ENCODE measurements around the gene C4orf50. TPM values are rescaled to one million over a fixed set of nuclear protein-coding genes. Genes with fewer than 3 reads are reported as not detected.
"Not testable (repeated sequence)": the region's sequence is repeated elsewhere in the genome, so short reads cannot be mapped to it uniquely, and the experiment has no call there.

Gene C4orf50
- total RNA-seq, 1 experiment from 2014 or later, result 0.17 TPM

DNA sequence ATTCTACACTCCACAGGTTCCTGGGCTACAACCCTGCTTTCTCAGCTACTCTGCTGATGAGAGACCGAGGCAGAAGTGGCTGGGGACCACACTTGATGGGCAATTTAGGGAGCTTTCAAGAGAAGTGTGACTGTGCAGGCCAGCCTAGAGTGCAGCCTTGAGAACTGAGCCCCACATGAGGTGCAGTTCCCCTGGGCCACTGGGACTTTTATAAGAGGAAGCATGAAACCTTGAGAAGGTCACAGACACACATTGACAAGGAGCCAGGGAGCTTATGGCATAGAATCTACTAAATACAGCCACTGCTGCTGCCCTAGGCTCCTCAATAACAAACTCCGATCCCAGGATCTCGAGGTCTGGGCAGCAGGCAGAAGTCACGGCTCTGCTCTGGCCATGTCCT is 13.1 kb downstream of the C4orf50 start:
- Histone ChIP-seq H3K56ac (ENCODE audit: insufficient read length, low read depth, low read length) (no peak overlapping the region), H3K18ac (ENCODE audit: insufficient read length, low read depth, low read length) (no peak overlapping the region), H4K20me1 (ENCODE audit: control insufficient read depth, insufficient read depth, insufficient read length) (no peaks in the 10 kb centered on the region), H3T11ph (ENCODE audit: low read length) (no peak overlapping the region), H3K9me3 (ENCODE audit: control insufficient read depth, low read depth, low read length) (no peaks in the 10 kb centered on the region), H3K27ac (ENCODE audit: insufficient read length, low read depth, low read length) (no peak overlapping the region), H2BK15ac (ENCODE audit: low read depth, low read length) (no peak overlapping the region), H3K4me2 (ENCODE audit: insufficient read depth, insufficient read length, low read length) (no peak overlapping the region), H3K79me2 (ENCODE audit: insufficient read depth, low read length) (no peaks in the 10 kb centered on the region), H2BK5ac (ENCODE audit: insufficient read length, low read length) (no peak overlapping the region), H4K8ac (replicated peaks; ENCODE audit: insufficient read length, low read depth, low read length) (no peak overlapping the region), H2BK120ac (ENCODE audit: low read depth, low read length, poor library complexity, severe bottlenecking) (no peak overlapping the region), H3K23me2 (ENCODE audit: insufficient read length, low read depth, low read length, poor library complexity, severe bottlenecking) (no peaks in the 10 kb centered on the region), H3K14ac (ENCODE audit: insufficient read depth, low read length) (no peak overlapping the region), H3K4me1 (ENCODE audit: insufficient read depth, low read length) (no peaks in the 10 kb centered on the region), H3K9ac (ENCODE audit: extremely low read depth, insufficient read length, low read length) (no peak overlapping the region), H3K79me1 (ENCODE audit: insufficient read depth, low read depth, low read length, poor library complexity, severe bottlenecking) (no peaks in the 10 kb centered on the region), H3K27me3 (ENCODE audit: insufficient read depth, low read length) (peaks cover 2% of the 10 kb centered on the region; the same call in 1 of the 2 replicates), H3K23ac (ENCODE audit: insufficient read length, low read depth, low read length) (no peak overlapping the region), H4K91ac (ENCODE audit: insufficient read length, low read depth, low read length) (no peak overlapping the region), H3K4ac (ENCODE audit: low read depth, low read length) (no peak overlapping the region), H2AFZ (ENCODE audit: low read length) (no peak overlapping the region), H2AK5ac (ENCODE audit: insufficient read length, low read length) (no peak overlapping the region), H4K5ac (ENCODE audit: insufficient read length, low read depth, low read length) (no peak overlapping the region), H2BK20ac (ENCODE audit: low read depth, low read length, poor library complexity, severe bottlenecking) (no peak overlapping the region), H2BK12ac (ENCODE audit: insufficient read length, low read depth, low read length) (no peak overlapping the region)
- no peak for DNase-seq
- Mint-ChIP-seq H3K4me1 (peaks cover 14 to 21% of the 10 kb centered on the region in 2 experiments), H3K36me3 (ENCODE audit: insufficient read depth in 1 of 3, low read depth in 3 of 3) (peaks cover 0 to 2% (median 0%) of the 10 kb centered on the region in 3 experiments; a peak in 2 of 7 replicates), H3K27me3 (ENCODE audit: low read depth) (peaks cover 28% of the 10 kb centered on the region), H3K27ac (no peak overlapping the region), H3K9me3 (peaks cover 0 to 3% of the 10 kb centered on the region in 2 experiments; a peak in 1 of 5 replicates), H3K4me3 (no peak overlapping the region)
- WGBS (ENCODE audit: extremely low coverage, insufficient read length, low lambda C conversion rate), result no CpG with 5 or more reads among the region's 4 CpGs
- TF ChIP-seq, protein P1, sequence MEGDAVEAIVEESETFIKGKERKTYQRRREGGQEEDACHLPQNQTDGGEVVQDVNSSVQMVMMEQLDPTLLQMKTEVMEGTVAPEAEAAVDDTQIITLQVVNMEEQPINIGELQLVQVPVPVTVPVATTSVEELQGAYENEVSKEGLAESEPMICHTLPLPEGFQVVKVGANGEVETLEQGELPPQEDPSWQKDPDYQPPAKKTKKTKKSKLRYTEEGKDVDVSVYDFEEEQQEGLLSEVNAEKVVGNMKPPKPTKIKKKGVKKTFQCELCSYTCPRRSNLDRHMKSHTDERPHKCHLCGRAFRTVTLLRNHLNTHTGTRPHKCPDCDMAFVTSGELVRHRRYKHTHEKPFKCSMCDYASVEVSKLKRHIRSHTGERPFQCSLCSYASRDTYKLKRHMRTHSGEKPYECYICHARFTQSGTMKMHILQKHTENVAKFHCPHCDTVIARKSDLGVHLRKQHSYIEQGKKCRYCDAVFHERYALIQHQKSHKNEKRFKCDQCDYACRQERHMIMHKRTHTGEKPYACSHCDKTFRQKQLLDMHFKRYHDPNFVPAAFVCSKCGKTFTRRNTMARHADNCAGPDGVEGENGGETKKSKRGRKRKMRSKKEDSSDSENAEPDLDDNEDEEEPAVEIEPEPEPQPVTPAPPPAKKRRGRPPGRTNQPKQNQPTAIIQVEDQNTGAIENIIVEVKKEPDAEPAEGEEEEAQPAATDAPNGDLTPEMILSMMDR (conservative IDR thresholded peaks at IDR 0.05), result no peak

DNA sequence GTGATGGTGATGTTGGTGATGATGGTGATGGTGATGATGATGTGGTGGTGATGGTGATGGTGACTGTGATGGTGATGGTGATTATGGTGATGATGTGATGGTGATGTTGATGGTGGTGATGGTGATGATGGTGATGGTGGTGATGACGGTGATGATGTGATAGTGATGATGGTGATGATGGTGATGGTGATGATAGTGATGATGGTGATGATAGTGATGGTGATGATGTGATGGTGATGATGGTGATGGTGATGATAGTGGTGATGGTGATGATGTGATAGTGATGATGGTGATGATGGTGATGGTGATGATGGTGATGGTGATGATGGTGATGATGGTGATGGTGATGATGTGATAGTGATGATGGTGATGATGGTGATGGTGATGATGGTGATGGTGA is 14.7 kb downstream of the C4orf50 start:
- H3T11ph ChIP-seq (ENCODE audit: low read length); H4K91ac ChIP-seq (ENCODE audit: insufficient read length, low read depth, low read length); H3K27ac Mint-ChIP-seq; H4K5ac ChIP-seq (ENCODE audit: insufficient read length, low read depth, low read length); H3K9ac ChIP-seq (ENCODE audit: extremely low read depth, insufficient read length, low read length); H2BK20ac ChIP-seq (ENCODE audit: low read depth, low read length, poor library complexity, severe bottlenecking); H2BK12ac ChIP-seq (ENCODE audit: insufficient read length, low read depth, low read length); H3K79me2 ChIP-seq (ENCODE audit: insufficient read depth, low read length); DNase-seq; H2AK5ac ChIP-seq (ENCODE audit: insufficient read length, low read length); H2BK15ac ChIP-seq (ENCODE audit: low read depth, low read length); H3K9me3 Mint-ChIP-seq; H4K20me1 ChIP-seq (ENCODE audit: control insufficient read depth, insufficient read depth, insufficient read length); H3K4me3 Mint-ChIP-seq; H4K8ac ChIP-seq (replicated peaks; ENCODE audit: insufficient read length, low read depth, low read length); H3K27me3 ChIP-seq (ENCODE audit: insufficient read depth, low read length); H3K9me3 ChIP-seq (ENCODE audit: control insufficient read depth, low read depth, low read length); H3K4me1 Mint-ChIP-seq; H2BK5ac ChIP-seq (ENCODE audit: insufficient read length, low read length); H2BK120ac ChIP-seq (ENCODE audit: low read depth, low read length, poor library complexity, severe bottlenecking); H3K27ac ChIP-seq (ENCODE audit: insufficient read length, low read depth, low read length); H3K56ac ChIP-seq (ENCODE audit: insufficient read length, low read depth, low read length); H3K4me2 ChIP-seq (ENCODE audit: insufficient read depth, insufficient read length, low read length); H3K23me2 ChIP-seq (ENCODE audit: insufficient read length, low read depth, low read length, poor library complexity, severe bottlenecking); H3K79me1 ChIP-seq (ENCODE audit: insufficient read depth, low read depth, low read length, poor library complexity, severe bottlenecking); H3K14ac ChIP-seq (ENCODE audit: insufficient read depth, low read length); H3K36me3 Mint-ChIP-seq (ENCODE audit: insufficient read depth in 1 of 3, low read depth in 3 of 3); H3K4me1 ChIP-seq (ENCODE audit: insufficient read depth, low read length); H3K4ac ChIP-seq (ENCODE audit: low read depth, low read length); H2AFZ ChIP-seq (ENCODE audit: low read length); H3K23ac ChIP-seq (ENCODE audit: insufficient read length, low read depth, low read length); H3K18ac ChIP-seq (ENCODE audit: insufficient read length, low read depth, low read length): not testable (repeated sequence)
- 83% methylated on average over 1 of the region's 1 CpG for WGBS (ENCODE audit: extremely low coverage, insufficient read length, low lambda C conversion rate)
- H3K27me3 Mint-ChIP-seq (ENCODE audit: low read depth), result peaks cover 26% of the 10 kb centered on the region

Data from H9 (cell line).